Naive thymus-derived CD4-positive, alpha-beta T cell (primary cell): ENCODE measurements around the gene ZNF691. TPM values are rescaled to one million over a fixed set of nuclear protein-coding genes. Genes with fewer than 3 reads are reported as not detected.

Source experiments
- ATAC-seq: fragments of 150-1000 bp; cut with Tn5 transposase; 2 replicates; pipeline ENCODE4 v1.10.0; 2021; ENCODE audit warnings: mild to moderate bottlenecking, moderate library complexity
- CTCF ChIA-PET: fragments of 350-600 bp; sonication (Branson Sonifier 250); formaldehyde crosslinking; loops from one replicate; lab custom pipeline; 2021; ENCODE audit warnings: antibody characterized with exemption; lab: Charles Lee
- POLR2A ChIA-PET: fragments of 350-600 bp; sonication (Branson Sonifier 250); formaldehyde crosslinking; loops from one replicate; lab custom pipeline; 2021; ENCODE audit warnings: antibody characterized with exemption, inconsistent platforms; lab: Charles Lee
- DNase-seq, 9 donors: peaks; one replicate each; pipeline versions ENCODE4 v3.0.0 to v3.0.0-alpha.2; 2020 to 2022; ENCODE audit warnings: mixed read lengths in 1 of 9
- H3K27ac ChIP-seq: one replicate; pipeline ENCODE4 v1.7.0; 2013; ENCODE audit warnings: mild to moderate bottlenecking, low read depth, low read length, moderate library complexity
- H3K27me3 ChIP-seq, 2 donors: one replicate each; pipeline ENCODE4 v1.7.0; 2013; ENCODE audit warnings: low read length in 2 of 2, mild to moderate bottlenecking in 2 of 2, moderate library complexity in 2 of 2; ENCODE audit not compliant: control insufficient read depth in 2 of 2, insufficient read depth in 2 of 2
- H3K36me3 ChIP-seq, 3 experiments: 1 replicate in 2 of 3; 2 replicates in 1 of 3; pipeline ENCODE4 v1.7.0; 2013; ENCODE audit warnings: low read length in 3 of 3, mild to moderate bottlenecking in 3 of 3, moderate library complexity in 1 of 3; ENCODE audit not compliant: insufficient read depth in 3 of 3, control insufficient read depth in 2 of 3
- H3K4me1 ChIP-seq, 2 donors: one replicate each; pipeline ENCODE4 v1.7.0; 2013; ENCODE audit warnings: low read length in 2 of 2, mild to moderate bottlenecking in 2 of 2, moderate library complexity in 1 of 2; ENCODE audit not compliant: control insufficient read depth in 2 of 2, insufficient read depth in 2 of 2
- H3K4me3 ChIP-seq: 2 replicates; pipeline ENCODE4 v1.7.0; 2013; ENCODE audit warnings: mild to moderate bottlenecking, low read length
- H3K9me3 ChIP-seq, 3 experiments: 1 replicate in 2 of 3; 2 replicates in 1 of 3; pipeline ENCODE4 v1.7.0; 2013; ENCODE audit warnings: low read length in 3 of 3; ENCODE audit not compliant: control insufficient read depth in 2 of 3
- H3K27ac Mint-ChIP-seq, 9 donors: one replicate each; pipeline ENCODE4 v1.8.0; 2020 to 2022; ENCODE audit warnings: mixed read lengths in 9 of 9, mild to moderate bottlenecking in 8 of 9, moderate library complexity in 5 of 9, inconsistent platforms in 2 of 9
- H3K27me3 Mint-ChIP-seq, 5 donors: one replicate each; pipeline ENCODE4 v1.8.0; 2021 to 2022; ENCODE audit warnings: mixed read lengths in 5 of 5, mild to moderate bottlenecking in 1 of 5
- H3K36me3 Mint-ChIP-seq, 5 donors: one replicate each; pipeline ENCODE4 v1.8.0; 2020 to 2022; ENCODE audit warnings: mixed read lengths in 5 of 5, mild to moderate bottlenecking in 3 of 5, inconsistent platforms in 1 of 5
- H3K4me1 Mint-ChIP-seq, 7 donors: one replicate each; pipeline ENCODE4 v1.8.0; 2020 to 2022; ENCODE audit warnings: mixed read lengths in 7 of 7, mild to moderate bottlenecking in 3 of 7, inconsistent platforms in 1 of 7
- H3K4me3 Mint-ChIP-seq, 10 donors: one replicate each; pipeline ENCODE4 v1.8.0; 2020 to 2022; ENCODE audit warnings: mild to moderate bottlenecking in 10 of 10, mixed read lengths in 10 of 10, moderate library complexity in 6 of 10, inconsistent platforms in 2 of 10
- H3K9me3 Mint-ChIP-seq, 11 donors: one replicate each; pipeline ENCODE4 v1.8.0; 2020 to 2022; ENCODE audit warnings: mixed read lengths in 11 of 11, mild to moderate bottlenecking in 4 of 11, inconsistent platforms in 1 of 11, moderate library complexity in 1 of 11
- intact Hi-C, 2 donors: fragments of 100-400 bp; cut with micrococcal nuclease; formaldehyde crosslinking; loops; one replicate each; pipeline ENCODE4 v1.15.1; 2023
- polyA plus RNA-seq, 2 donors: library from polyadenylated mRNA; unstranded; fragments of 300-500 nt; fragmentation: Illumina TruSeq; gene quantifications; one replicate each; pipeline ENCODE4 v1.2.3, GENCODE V29; 2021
- total RNA-seq, 6 experiments: library from RNA in 5 of 6; stranded (reverse) in 5 of 6; gene quantifications; 1 replicate in 5 of 6; 2 replicates in 1 of 6; pipeline ENCODE4 v1.2.3 and lab custom pipeline; 2021 to 2026

Gene ZNF691
- total RNA-seq = 10 to 100 TPM in 3 of 5 experiments, 1 to 10 TPM in 2; 3.5 to 17.2 (median 12.8) TPM
- 10 to 100 TPM; 11.5 to 12.4 TPM for polyA plus RNA-seq
- 4.2 reads per million, percentile 21 among the genes with 10 or more reads in this experiment for total RNA-seq (lab: John Stamatoyannopoulos, UW)

- Histone ChIP-seq H3K4me1 (peaks cover 11 to 22% of the 10 kb centered on the region in 2 donors), H3K27ac (peak within 1 kb of the TSS; percentile 72), H3K9me3 (peaks cover 0 to 8% (median 0%) of the 10 kb centered on the region in 3 experiments), H3K4me3 (peak within 1 kb of the TSS; percentile 97), H3K36me3 (peaks cover 0 to 23% (median 0%) of the 10 kb centered on the region in 3 experiments), H3K27me3 (no peaks in the 10 kb centered on the region)
- POLR2A ChIA-PET = interaction anchor here (0.7 to 4.9 kb wide), 12 partner anchors 17 to 189 kb away, joined by 3 to 37 read pairs (median 3); partner anchors contain the start of genes C1orf50, ERMAP, P3H1 and SVBP
- peak within 1 kb of the TSS; percentile 84 to 100 (median 96) for H3K4me3 Mint-ChIP-seq
- H3K9me3 Mint-ChIP-seq = peaks cover 0 to 19% (median 6%) of the 10 kb centered on the region in 11 donors
- peaks cover 19 to 38% (median 31%) of the 10 kb centered on the region in 7 donors for H3K4me1 Mint-ChIP-seq
- peak within 1 kb of the TSS; percentile 71 to 95 (median 85) for H3K27ac Mint-ChIP-seq
- intact Hi-C loops = loop anchor here (1.0 to 10.0 kb wide), 16 partner anchors 29 to 1128 kb away; partner anchors contain the start of genes C1orf50 (in 2 of the 2), CCDC30 (in 2 of the 2), CFAP57 (in 2 of the 2) and EBNA1BP2 (in 2 of the 2)
- CTCF ChIA-PET = interaction anchor here (1.2 to 2.1 kb wide), 5 partner anchors 16 to 229 kb away, joined by 3 to 6 read pairs (median 3); partner anchors contain the start of gene YBX1
- DNase-seq = peak; percentile 51 to 91 (median 84)
- peaks cover 13 to 47% (median 30%) of the 10 kb centered on the region in 5 donors for H3K36me3 Mint-ChIP-seq
- peak; percentile 99 for ATAC-seq
- no peaks in the 10 kb centered on the region for H3K27me3 Mint-ChIP-seq
Measured at GRCh38 chr1:42846257-42847110, at the start of gene ZNF691. Gene ZNF691 (plus strand): TSS chr1:42846613. CDS start chr1:42849659, 3,046 bp downstream.

DNA sequence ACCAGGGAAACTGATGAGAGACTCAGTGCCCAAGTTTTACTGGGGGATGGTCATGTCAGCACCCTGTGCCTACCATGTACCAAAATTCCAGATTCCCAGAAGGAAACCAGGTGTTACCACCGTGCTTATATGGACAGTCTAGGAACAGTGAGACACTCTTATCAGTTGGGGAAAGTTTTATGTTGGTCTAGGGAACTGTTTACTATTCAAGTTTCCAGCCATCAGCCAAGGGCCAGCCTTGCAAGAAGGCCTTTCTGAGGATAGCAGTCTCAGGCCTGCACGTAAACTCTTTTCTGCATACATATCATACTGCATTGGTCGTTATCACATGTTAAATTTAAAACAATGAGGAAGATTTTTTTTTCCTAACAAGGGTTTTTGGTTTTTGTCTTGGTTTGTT, 49.0 kb upstream of the ZNF691 start:
- H3K36me3 Mint-ChIP-seq = peaks cover 0 to 4% (median 0%) of the 10 kb centered on the region in 5 donors
- H3K4me3 Mint-ChIP-seq = no peak overlapping the region
- no peaks in the 10 kb centered on the region for H3K9me3 Mint-ChIP-seq
- DNase-seq (no peak), ATAC-seq (no peak)
- no peak overlapping the region for H3K4me3 ChIP-seq
- H3K27me3 ChIP-seq = no peaks in the 10 kb centered on the region
- H3K27ac Mint-ChIP-seq = no peak overlapping the region
- ChIA-PET CTCF (no interaction called here), POLR2A (no interaction called here)
- H3K4me1 Mint-ChIP-seq = no peaks in the 10 kb centered on the region
- no peaks in the 10 kb centered on the region for H3K4me1 ChIP-seq
- peaks cover 0 to 16% (median 0%) of the 10 kb centered on the region in 5 donors for H3K27me3 Mint-ChIP-seq
- H3K27ac ChIP-seq = no peak overlapping the region
- no peaks in the 10 kb centered on the region for H3K36me3 ChIP-seq
- intact Hi-C loops = no loop called here
- H3K9me3 ChIP-seq = no peaks in the 10 kb centered on the region

GRCh38 chr1:42797979-42798378, 48.4 kb upstream of the ZNF691 start:
- POLR2A ChIA-PET = no interaction called here
- peak overlapping the region in 1 of 9 donors; percentile 43 for H3K27ac Mint-ChIP-seq
- no peak for ATAC-seq
- H3K4me1 Mint-ChIP-seq = no peaks in the 10 kb centered on the region
- Histone ChIP-seq H3K27me3 (no peaks in the 10 kb centered on the region), H3K4me3 (no peak overlapping the region), H3K4me1 (no peaks in the 10 kb centered on the region), H3K27ac (no peak overlapping the region), H3K36me3 (no peaks in the 10 kb centered on the region), H3K9me3 (no peaks in the 10 kb centered on the region)
- CTCF ChIA-PET = no interaction called here
- H3K9me3 Mint-ChIP-seq = no peaks in the 10 kb centered on the region
- intact Hi-C loops = no loop called here
- DNase-seq = no peak
- H3K36me3 Mint-ChIP-seq = peaks cover 0 to 4% (median 0%) of the 10 kb centered on the region in 5 donors
- no peak overlapping the region for H3K4me3 Mint-ChIP-seq
- peaks cover 0 to 16% (median 0%) of the 10 kb centered on the region in 5 donors for H3K27me3 Mint-ChIP-seq

GRCh38 chr1:42801832-42802473, 44.5 kb upstream of the ZNF691 start:
- DNase-seq (no peak), ATAC-seq (no peak)
- Histone ChIP-seq H3K27me3 (no peaks in the 10 kb centered on the region), H3K36me3 (peaks cover 0 to 7% (median 0%) of the 10 kb centered on the region in 3 experiments), H3K4me3 (no peak overlapping the region), H3K27ac (no peak overlapping the region), H3K9me3 (no peaks in the 10 kb centered on the region), H3K4me1 (no peaks in the 10 kb centered on the region)
- CTCF ChIA-PET = no interaction called here
- no peak overlapping the region for H3K27ac Mint-ChIP-seq
- H3K4me1 Mint-ChIP-seq = peaks cover 0 to 5% (median 4%) of the 10 kb centered on the region in 7 donors
- H3K36me3 Mint-ChIP-seq = peaks cover 4 to 24% (median 11%) of the 10 kb centered on the region in 5 donors
- intact Hi-C loops = no loop called here
- peaks cover 0 to 7% (median 0%) of the 10 kb centered on the region in 5 donors for H3K27me3 Mint-ChIP-seq
- POLR2A ChIA-PET = no interaction called here
- H3K4me3 Mint-ChIP-seq = no peak overlapping the region
- H3K9me3 Mint-ChIP-seq = peaks cover 0 to 5% (median 0%) of the 10 kb centered on the region in 11 donors

- H3K27ac ChIP-seq = no peak overlapping the region
- H3K36me3 ChIP-seq = peaks cover 0 to 7% (median 0%) of the 10 kb centered on the region in 3 experiments
- no peak for ATAC-seq
- ChIA-PET POLR2A (interaction anchor here (0.7 kb wide), 1 partner anchor 10 kb away, joined by 3 read pairs; no protein-coding TSS in a partner anchor), CTCF (no interaction called here)
- peaks cover 4 to 30% (median 11%) of the 10 kb centered on the region in 5 donors for H3K36me3 Mint-ChIP-seq
- H3K27me3 ChIP-seq = no peaks in the 10 kb centered on the region
- no peak overlapping the region for H3K4me3 ChIP-seq
- intact Hi-C loops = no loop called here
- peaks cover 0 to 3% (median 0%) of the 10 kb centered on the region in 5 donors for H3K27me3 Mint-ChIP-seq
- H3K27ac Mint-ChIP-seq = peak overlapping the region in 3 of 9 donors; percentile 49 to 75 (median 68)
- DNase-seq = no peak
- no peaks in the 10 kb centered on the region for H3K9me3 ChIP-seq
- H3K4me1 ChIP-seq = peaks cover 0 to 4% of the 10 kb centered on the region in 2 donors
- no peak overlapping the region for H3K4me3 Mint-ChIP-seq
- peaks cover 0 to 5% (median 0%) of the 10 kb centered on the region in 11 donors for H3K9me3 Mint-ChIP-seq
- H3K4me1 Mint-ChIP-seq = peaks cover 5 to 16% (median 12%) of the 10 kb centered on the region in 7 donors
Measured at GRCh38 chr1:42806171-42806570, 40.2 kb upstream of the ZNF691 start.

DNA sequence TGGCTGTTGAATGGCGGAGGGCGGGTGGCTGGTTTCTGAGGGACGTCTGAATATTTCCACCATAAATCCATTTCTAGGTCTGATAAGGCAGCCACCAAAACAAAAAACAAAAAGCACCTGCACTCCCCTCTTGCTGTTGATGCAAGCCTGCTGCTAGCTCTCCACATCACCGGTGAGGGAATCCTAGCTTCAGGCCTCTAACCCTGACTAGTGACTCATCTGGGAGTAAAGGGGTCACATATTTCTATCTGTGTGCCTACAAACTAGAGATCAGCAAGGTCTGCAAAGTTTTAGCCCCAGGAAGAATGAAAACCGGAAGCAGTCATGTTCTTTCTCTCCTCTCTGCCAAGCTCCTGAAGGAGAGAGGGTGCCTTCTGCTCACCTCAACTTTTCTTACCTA, 39.8 kb upstream of the ZNF691 start:
- H3K36me3 ChIP-seq = peaks cover 0 to 7% (median 0%) of the 10 kb centered on the region in 3 experiments
- POLR2A ChIA-PET = interaction anchor here (1.3 kb wide), 1 partner anchor 10 kb away, joined by 4 read pairs; no protein-coding TSS in a partner anchor
- intact Hi-C loops = no loop called here
- Mint-ChIP-seq H3K4me1 (peaks cover 5 to 17% (median 13%) of the 10 kb centered on the region in 7 donors), H3K9me3 (peaks cover 0 to 5% (median 0%) of the 10 kb centered on the region in 11 donors), H3K27ac (peak overlapping the region in 4 of 9 donors; percentile 9 to 75 (median 58)), H3K4me3 (no peak overlapping the region), H3K27me3 (peaks cover 0 to 3% (median 0%) of the 10 kb centered on the region in 5 donors), H3K36me3 (peaks cover 4 to 33% (median 14%) of the 10 kb centered on the region in 5 donors)
- H3K4me3 ChIP-seq = no peak overlapping the region
- H3K9me3 ChIP-seq = no peaks in the 10 kb centered on the region
- no peak for DNase-seq
- ATAC-seq = no peak
- peaks cover 0 to 4% of the 10 kb centered on the region in 2 donors for H3K4me1 ChIP-seq
- CTCF ChIA-PET = interaction anchor here (0.7 kb wide), 1 partner anchor 10 kb away, joined by 3 read pairs; no protein-coding TSS in a partner anchor
- H3K27me3 ChIP-seq = no peaks in the 10 kb centered on the region
- H3K27ac ChIP-seq = no peak overlapping the region
